Breast epithelium (tissue), 4 donors: ENCODE data around the gene MARS1. TPM values are rescaled to one million over a fixed set of nuclear protein-coding genes. Genes with fewer than 3 reads are reported as not detected.

Experiments used
- DNase-seq, 2 donors: peaks; one replicate each; pipeline ENCODE4 v3.0.0-alpha.2; 2019; ENCODE audit warnings: low spot score in 2 of 2
- H3K27ac ChIP-seq, 2 donors: fragments of 200-600 bp; sonication (generic) in 1 of 2; one replicate each; pipeline ENCODE4 v1.5.1; 2016 to 2019; ENCODE audit warnings: mild to moderate bottlenecking in 1 of 2
- H3K27me3 ChIP-seq, 2 donors: fragments of 200-600 bp; sonication (generic) in 1 of 2; one replicate each; pipeline versions ENCODE4 v1.5.1 to v1.6.0; 2017 to 2019; ENCODE audit warnings: control low read depth in 1 of 2, mild to moderate bottlenecking in 1 of 2
- H3K36me3 ChIP-seq: fragments of 200-600 bp; one replicate; pipeline ENCODE4 v1.5.1; 2019
- H3K4me1 ChIP-seq, 2 donors: fragments of 200-600 bp; sonication (generic); one replicate each; pipeline ENCODE4 v1.5.1; 2016 to 2019; ENCODE audit warnings: control low read depth in 1 of 2
- H3K4me3 ChIP-seq, 3 donors: fragments of 200-600 bp; sonication (generic); 1 replicate in 2 of 3; 2 replicates in 1 of 3; pipeline ENCODE4 v1.5.1; 2016 to 2019; ENCODE audit warnings: mild to moderate bottlenecking in 3 of 3, moderate library complexity in 2 of 3
- H3K9me3 ChIP-seq, 2 donors: fragments of 200-600 bp; sonication (generic) in 1 of 2; one replicate each; pipeline ENCODE4 v1.5.1; 2016 to 2019; ENCODE audit warnings: control low read depth in 1 of 2
- POLR2A ChIP-seq: fragments of 450-650 bp; IDR thresholded peaks from one replicate; pipeline ENCODE4 v1.6.1; 2016; ENCODE audit warnings: antibody characterized with exemption, mild to moderate bottlenecking, moderate library complexity
- POLR2AphosphoS5 ChIP-seq, 3 donors: sonication (generic); formaldehyde crosslinking; IDR thresholded peaks; one replicate each; pipeline ENCODE4 v1.6.1; 2017; ENCODE audit warnings: antibody characterized with exemption in 3 of 3
- intact Hi-C: fragments of 100-400 bp; cut with DNase I; formaldehyde crosslinking; loops from one replicate; pipeline ENCODE4 v1.15.1; 2023; ENCODE audit warnings: low total_unique reads
- total RNA-seq, 3 donors: library from RNA; depleted of rRNA; stranded (reverse); fragments of >200 nt; gene quantifications; one replicate each; pipeline ENCODE4 v1.1.0, GENCODE V29; 2016
- TF ChIP-seq, protein P1 (sequence below), 3 donors: fragments of 450-650 bp; IDR thresholded peaks; one replicate each; pipeline ENCODE4 v1.5.1; 2016 to 2017; ENCODE audit warnings: antibody characterized with exemption in 3 of 3, mild to moderate bottlenecking in 3 of 3, moderate library complexity in 3 of 3

Gene MARS1
- total RNA-seq, 3 donors from 2014 or later = 39.2 to 65.9 (median 60.2) TPM

DNA sequence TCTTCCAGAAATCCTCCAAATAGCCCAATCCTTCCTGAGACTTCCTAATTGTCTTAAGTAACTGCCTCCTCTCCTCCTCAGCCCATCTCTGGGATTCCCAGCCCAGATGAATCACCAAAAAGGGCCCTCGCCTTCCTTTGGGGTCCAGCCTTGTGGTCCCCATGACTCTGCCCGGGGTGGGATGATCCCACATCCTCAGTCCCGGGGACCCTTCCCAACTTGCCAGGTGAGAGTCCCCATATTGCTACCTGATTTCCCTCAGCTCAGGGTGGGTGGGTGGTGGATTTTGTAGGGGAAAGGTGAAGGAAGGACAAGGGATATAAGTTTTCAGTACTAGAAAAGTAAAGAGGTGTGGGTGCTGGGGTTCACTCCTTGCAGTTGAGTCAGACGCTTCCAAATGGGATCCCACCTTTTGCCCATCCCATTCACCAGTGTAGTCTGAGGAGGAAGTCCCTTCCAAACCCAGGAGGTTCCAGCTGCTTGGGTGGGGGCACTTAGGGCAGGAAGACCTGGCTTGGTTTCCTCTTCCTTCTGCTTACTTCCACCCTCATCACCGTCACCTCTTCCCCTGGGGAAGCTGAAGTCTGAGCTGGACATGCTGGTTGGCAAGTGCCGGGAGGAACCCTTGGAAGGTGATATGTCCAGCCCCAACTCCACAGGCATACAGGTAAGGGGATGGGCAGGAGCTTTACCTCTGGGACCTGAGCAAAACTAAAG, 22.7 kb upstream of the MARS1 start:
- Histone ChIP-seq H3K27ac (no peak overlapping the region), H3K36me3 (no peaks in the 10 kb centered on the region), H3K9me3 (no peaks in the 10 kb centered on the region), H3K4me3 (no peak overlapping the region), H3K4me1 (peaks cover 8 to 12% of the 10 kb centered on the region in 2 donors), H3K27me3 (no peaks in the 10 kb centered on the region)
- no peak for TF ChIP-seq POLR2A
- no peak for TF ChIP-seq POLR2AphosphoS5 (IDR thresholded peaks at IDR 0.05)
- TF ChIP-seq, protein P1, sequence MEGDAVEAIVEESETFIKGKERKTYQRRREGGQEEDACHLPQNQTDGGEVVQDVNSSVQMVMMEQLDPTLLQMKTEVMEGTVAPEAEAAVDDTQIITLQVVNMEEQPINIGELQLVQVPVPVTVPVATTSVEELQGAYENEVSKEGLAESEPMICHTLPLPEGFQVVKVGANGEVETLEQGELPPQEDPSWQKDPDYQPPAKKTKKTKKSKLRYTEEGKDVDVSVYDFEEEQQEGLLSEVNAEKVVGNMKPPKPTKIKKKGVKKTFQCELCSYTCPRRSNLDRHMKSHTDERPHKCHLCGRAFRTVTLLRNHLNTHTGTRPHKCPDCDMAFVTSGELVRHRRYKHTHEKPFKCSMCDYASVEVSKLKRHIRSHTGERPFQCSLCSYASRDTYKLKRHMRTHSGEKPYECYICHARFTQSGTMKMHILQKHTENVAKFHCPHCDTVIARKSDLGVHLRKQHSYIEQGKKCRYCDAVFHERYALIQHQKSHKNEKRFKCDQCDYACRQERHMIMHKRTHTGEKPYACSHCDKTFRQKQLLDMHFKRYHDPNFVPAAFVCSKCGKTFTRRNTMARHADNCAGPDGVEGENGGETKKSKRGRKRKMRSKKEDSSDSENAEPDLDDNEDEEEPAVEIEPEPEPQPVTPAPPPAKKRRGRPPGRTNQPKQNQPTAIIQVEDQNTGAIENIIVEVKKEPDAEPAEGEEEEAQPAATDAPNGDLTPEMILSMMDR (IDR thresholded peaks at IDR 0.05) = no peak
- intact Hi-C loops = no loop called here
- no peak for DNase-seq

DNA sequence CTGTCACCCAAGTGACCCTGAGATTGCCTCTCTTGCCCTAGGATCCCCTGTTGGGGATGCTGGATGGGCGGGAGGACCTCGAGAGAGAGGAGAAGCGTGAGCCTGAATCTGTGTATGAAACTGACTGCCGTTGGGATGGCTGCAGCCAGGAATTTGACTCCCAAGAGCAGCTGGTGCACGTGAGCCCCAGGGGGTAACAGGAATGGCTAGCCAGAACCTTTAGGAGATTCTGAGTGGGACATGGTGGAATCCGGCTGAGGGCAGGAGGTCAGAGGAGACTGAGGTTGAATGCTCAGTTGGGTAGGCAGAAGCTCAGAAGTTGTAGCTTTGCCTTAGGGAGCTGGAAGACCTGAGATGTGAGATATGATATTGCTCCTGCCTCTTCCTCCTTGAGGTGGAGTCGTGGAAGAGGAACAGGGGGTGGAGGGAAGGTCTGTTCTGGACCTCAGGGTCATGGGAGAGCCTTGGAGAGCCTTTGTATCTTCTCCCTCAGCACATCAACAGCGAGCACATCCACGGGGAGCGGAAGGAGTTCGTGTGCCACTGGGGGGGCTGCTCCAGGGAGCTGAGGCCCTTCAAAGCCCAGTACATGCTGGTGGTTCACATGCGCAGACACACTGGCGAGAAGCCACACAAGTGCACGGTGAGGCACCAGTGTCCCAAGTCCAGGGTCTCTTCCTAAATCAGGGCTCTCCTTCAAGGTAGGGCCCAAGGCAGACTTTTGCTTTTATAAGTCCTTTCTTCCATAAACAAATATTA, 21.9 kb upstream of the MARS1 start:
- Histone ChIP-seq H3K9me3 (no peaks in the 10 kb centered on the region), H3K4me1 (peaks cover 5 to 6% of the 10 kb centered on the region in 2 donors), H3K27ac (no peak overlapping the region), H3K36me3 (no peaks in the 10 kb centered on the region), H3K27me3 (no peaks in the 10 kb centered on the region), H3K4me3 (no peak overlapping the region)
- intact Hi-C loops = no loop called here
- TF ChIP-seq, protein P1 (IDR thresholded peaks at IDR 0.05) = no peak
- TF ChIP-seq POLR2A (no peak), POLR2AphosphoS5 (IDR thresholded peaks at IDR 0.05) (no peak)
- DNase-seq = no peak

DNA sequence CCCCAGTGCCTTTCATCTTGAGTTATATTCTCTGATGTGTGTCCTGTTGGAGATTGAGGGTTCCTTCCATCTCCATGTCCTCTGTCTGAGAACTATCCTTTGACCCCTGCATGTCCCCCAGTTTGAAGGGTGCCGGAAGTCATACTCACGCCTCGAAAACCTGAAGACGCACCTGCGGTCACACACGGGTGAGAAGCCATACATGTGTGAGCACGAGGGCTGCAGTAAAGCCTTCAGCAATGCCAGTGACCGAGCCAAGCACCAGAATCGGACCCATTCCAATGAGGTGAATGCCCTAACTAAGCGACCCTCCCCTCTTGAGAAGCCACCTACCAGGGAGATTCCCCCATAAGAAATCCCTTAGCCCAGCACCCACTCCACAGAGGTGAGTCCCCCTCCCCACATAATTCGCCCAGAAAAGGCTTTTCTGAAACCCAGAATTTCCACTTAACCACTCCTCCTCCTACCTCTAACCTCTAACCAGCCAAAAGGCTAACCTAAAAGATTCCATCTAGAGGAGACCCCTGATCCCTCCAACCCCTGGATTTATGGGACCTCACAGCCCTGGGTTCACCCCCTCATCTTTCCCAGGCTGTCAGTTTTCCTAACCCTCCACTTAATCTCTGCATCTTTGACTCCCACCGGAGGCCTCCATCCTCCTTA, 20.5 kb upstream of the MARS1 start:
- TF ChIP-seq, protein P1 (IDR thresholded peaks at IDR 0.05) = no peak
- TF ChIP-seq POLR2AphosphoS5 (IDR thresholded peaks at IDR 0.05) (no peak), POLR2A (no peak)
- H3K27me3 ChIP-seq = no peaks in the 10 kb centered on the region
- H3K27ac ChIP-seq = no peak overlapping the region
- H3K9me3 ChIP-seq = no peaks in the 10 kb centered on the region
- no peaks in the 10 kb centered on the region for H3K36me3 ChIP-seq
- H3K4me3 ChIP-seq = no peak overlapping the region
- intact Hi-C loops = no loop called here
- no peaks in the 10 kb centered on the region for H3K4me1 ChIP-seq
- no peak for DNase-seq

GRCh38 chr12:57467915-57468314, 20.0 kb upstream of the MARS1 start:
- no peaks in the 10 kb centered on the region for H3K36me3 ChIP-seq
- no peaks in the 10 kb centered on the region for H3K4me1 ChIP-seq
- DNase-seq = no peak
- no peaks in the 10 kb centered on the region for H3K9me3 ChIP-seq
- TF ChIP-seq, protein P1 (IDR thresholded peaks at IDR 0.05) = no peak
- no peak for TF ChIP-seq POLR2AphosphoS5 (IDR thresholded peaks at IDR 0.05)
- TF ChIP-seq POLR2A = no peak
- H3K27me3 ChIP-seq = no peaks in the 10 kb centered on the region
- no peak overlapping the region for H3K27ac ChIP-seq
- H3K4me3 ChIP-seq = no peak overlapping the region
- intact Hi-C loops = no loop called here
